ENCODE data around the gene GALNT1. TPM values are rescaled to one million over a fixed set of nuclear protein-coding genes. Genes with fewer than 3 reads are reported as not detected.

Gene GALNT1
- 10 to 100 TPM; 40.2 to 50.6 TPM for total RNA-seq

GRCh38 chr18:35581546-35581897 lies at the start of gene GALNT1:
Gene GALNT1, plus strand, starts transcription at chr18:35581740. Its CDS starts 72,923 bp downstream, at chr18:35654663.
- Histone ChIP-seq H3K27me3 (replicated peaks; ENCODE audit: insufficient read depth) (no peaks in the 10 kb centered on the region), H3K4me3 (peak within 1 kb of the TSS; percentile 63 to 81), H3K27ac (peak within 1 kb of the TSS; percentile 85 to 92), H3K4me1 (replicated peaks) (peaks cover 5% of the 10 kb centered on the region), H3K36me3 (no peaks in the 10 kb centered on the region), H3K9me3 (no peaks in the 10 kb centered on the region)
- TF ChIP-seq CTCF (IDR thresholded peaks at IDR 0.05) (no peak), POLR2A (IDR thresholded peaks at IDR 0.05) (no peak), POLR2AphosphoS5 (IDR thresholded peaks at IDR 0.05) (no peak)
- intact Hi-C loops (cut with DNase I), result no loop called here
- no CpG with 5 or more reads among the region's 74 CpGs for WGBS
- DNase-seq (ENCODE audit: low spot score), result no peak

- no peak overlapping the region for H3K4me3 ChIP-seq
- H3K27ac ChIP-seq, result no peak overlapping the region
- H3K9me3 ChIP-seq, result no peaks in the 10 kb centered on the region
- TF ChIP-seq CTCF (IDR thresholded peaks at IDR 0.05), result no peak
- TF ChIP-seq POLR2AphosphoS5 (IDR thresholded peaks at IDR 0.05), result no peak
- TF ChIP-seq POLR2A (IDR thresholded peaks at IDR 0.05), result no peak
- no peaks in the 10 kb centered on the region for H3K27me3 ChIP-seq (replicated peaks; ENCODE audit: insufficient read depth)
- 74% methylated on average over 2 of the region's 2 CpGs for WGBS
- no peaks in the 10 kb centered on the region for H3K4me1 ChIP-seq (replicated peaks)
- no peaks in the 10 kb centered on the region for H3K36me3 ChIP-seq
- DNase-seq (ENCODE audit: low spot score), result no peak
- intact Hi-C loops (cut with DNase I), result no loop called here
Observed at GRCh38 chr18:35533916-35534405, 47.6 kb upstream of the GALNT1 start.

GRCh38 chr18:35535297-35535696 lies 46.2 kb upstream of the GALNT1 start:
- Histone ChIP-seq H3K4me1 (replicated peaks) (no peaks in the 10 kb centered on the region), H3K36me3 (no peaks in the 10 kb centered on the region), H3K27me3 (replicated peaks; ENCODE audit: insufficient read depth) (no peaks in the 10 kb centered on the region), H3K27ac (no peak overlapping the region), H3K4me3 (no peak overlapping the region), H3K9me3 (no peaks in the 10 kb centered on the region)
- intact Hi-C loops (cut with DNase I), result no loop called here
- WGBS, result 89% methylated on average over 1 of the region's 1 CpG
- TF ChIP-seq CTCF (IDR thresholded peaks at IDR 0.05) (no peak), POLR2AphosphoS5 (IDR thresholded peaks at IDR 0.05) (no peak), POLR2A (IDR thresholded peaks at IDR 0.05) (no peak)
- DNase-seq (ENCODE audit: low spot score), result no peak

- Histone ChIP-seq H3K9me3 (no peaks in the 10 kb centered on the region), H3K4me3 (no peak overlapping the region), H3K36me3 (no peaks in the 10 kb centered on the region), H3K27ac (no peak overlapping the region), H3K4me1 (replicated peaks) (no peaks in the 10 kb centered on the region), H3K27me3 (replicated peaks; ENCODE audit: insufficient read depth) (no peaks in the 10 kb centered on the region)
- TF ChIP-seq POLR2AphosphoS5 (IDR thresholded peaks at IDR 0.05) (no peak), POLR2A (IDR thresholded peaks at IDR 0.05) (no peak), CTCF (IDR thresholded peaks at IDR 0.05) (no peak)
- intact Hi-C loops (cut with DNase I), result no loop called here
- DNase-seq (ENCODE audit: low spot score), result no peak
Observed at GRCh38 chr18:35542356-35542755, 39.2 kb upstream of the GALNT1 start.

- Histone ChIP-seq H3K4me1 (replicated peaks) (no peaks in the 10 kb centered on the region), H3K9me3 (no peaks in the 10 kb centered on the region), H3K4me3 (no peak overlapping the region), H3K27me3 (replicated peaks; ENCODE audit: insufficient read depth) (no peaks in the 10 kb centered on the region), H3K27ac (no peak overlapping the region), H3K36me3 (no peaks in the 10 kb centered on the region)
- no peak for DNase-seq (ENCODE audit: low spot score)
- intact Hi-C loops (cut with DNase I), result no loop called here
- 72% methylated on average over 2 of the region's 2 CpGs for WGBS
- no peak for TF ChIP-seq POLR2AphosphoS5 (IDR thresholded peaks at IDR 0.05)
- TF ChIP-seq POLR2A (IDR thresholded peaks at IDR 0.05), result no peak
Observed at GRCh38 chr18:35547008-35547605, 34.4 kb upstream of the GALNT1 start.

All from prostate gland (tissue), 2 donors.